H1 (cell line): Measurements from ENCODE around the gene PLXND1. TPM values are rescaled to one million over a fixed set of nuclear protein-coding genes. Genes with fewer than 3 reads are reported as not detected.

ENCODE experiments used
- CTCF ChIA-PET: fragments of 300-600 bp; sonication (Branson Sonifier 250); formaldehyde crosslinking; loops from one replicate; lab custom pipeline; 2021; ENCODE audit not compliant: partially characterized antibody; lab: Charles Lee
- POLR2A ChIA-PET: fragments of 300-600 bp; sonication (Branson Sonifier 250); formaldehyde crosslinking; loops from one replicate; lab custom pipeline; 2021; ENCODE audit warnings: inconsistent platforms; ENCODE audit not compliant: partially characterized antibody; lab: Charles Lee
- DNase-seq, 2 experiments: peaks; one replicate each; pipeline versions ENCODE4 v3.0.0 to v3.0.0-alpha.2; 2010 to 2022; ENCODE audit warnings: low spot score in 2 of 2, low read depth in 1 of 2, mixed read lengths in 1 of 2
- FAIRE-seq: peaks from 2 replicates; lab custom pipeline; 2011; peaks lifted over from hg19 to GRCh38; lab: Jason Lieb, UNC
- H2AFZ ChIP-seq: 2 replicates; pipeline ENCODE4 v1.8.1; 2012; ENCODE audit warnings: low read length, inconsistent platforms
- H2AK5ac ChIP-seq: 2 replicates; pipeline ENCODE4 v1.6.1; 2013; ENCODE audit warnings: low read depth, low read length
- H2BK120ac ChIP-seq: replicated peaks from 2 replicates; pipeline ENCODE3; 2013; ENCODE audit warnings: low read depth, low read length, inconsistent platforms
- H2BK12ac ChIP-seq: 2 replicates; pipeline ENCODE4 v1.6.1; 2013; ENCODE audit warnings: low read depth, low read length
- H2BK15ac ChIP-seq: 2 replicates; pipeline ENCODE4 v1.6.1; 2013; ENCODE audit warnings: low read length
- H2BK20ac ChIP-seq: 2 replicates; pipeline ENCODE4 v1.6.1; 2013; ENCODE audit warnings: low read length
- H2BK5ac ChIP-seq: 2 replicates; pipeline ENCODE4 v1.6.1; 2013; ENCODE audit warnings: low read depth, low read length
- H3K14ac ChIP-seq: 2 replicates; pipeline ENCODE4 v1.6.1; 2013; ENCODE audit warnings: inconsistent platforms; ENCODE audit not compliant: insufficient read length
- H3K18ac ChIP-seq: 2 replicates; pipeline ENCODE4 v1.6.1; 2013; ENCODE audit warnings: low read length; ENCODE audit errors: extremely low read depth
- H3K23ac ChIP-seq: 2 replicates; pipeline ENCODE4 v1.6.1; 2013; ENCODE audit warnings: inconsistent platforms; ENCODE audit not compliant: insufficient read length
- H3K23me2 ChIP-seq: 2 replicates; pipeline ENCODE4 v1.6.1; 2013; ENCODE audit warnings: low read depth, low read length
- H3K27ac ChIP-seq: 2 replicates; pipeline ENCODE4 v1.6.1; 2011; ENCODE audit warnings: low read depth, low read length, inconsistent platforms
- H3K27me3 ChIP-seq, 4 experiments: replicated peaks in 1 of 4; 1 replicate in 1 of 4; 2 replicates in 3 of 4; pipeline versions ENCODE4 v1.6.1 to v1.8.1; 2011 to 2013; ENCODE audit warnings: low read length in 3 of 4, mild to moderate bottlenecking in 3 of 4, inconsistent platforms in 2 of 4, mixed read lengths in 2 of 4, moderate library complexity in 1 of 4; ENCODE audit not compliant: control insufficient read depth in 3 of 4, insufficient read depth in 3 of 4; ENCODE audit errors: extremely low read depth in 1 of 4
- H3K36me3 ChIP-seq, 4 experiments: 2 replicates each; pipeline versions ENCODE4 v1.6.1 to v1.8.1; 2011 to 2013; ENCODE audit warnings: mild to moderate bottlenecking in 4 of 4, low read length in 3 of 4, moderate library complexity in 2 of 4, control low read depth in 1 of 4, inconsistent platforms in 1 of 4; ENCODE audit not compliant: insufficient read depth in 4 of 4, control insufficient read depth in 2 of 4
- H3K4ac ChIP-seq: replicated peaks from 2 replicates; pipeline ENCODE3; 2013; ENCODE audit warnings: low read length, low read depth, mixed read lengths, inconsistent platforms; ENCODE audit not compliant: insufficient read length
- H3K4me1 ChIP-seq, 4 experiments: replicated peaks in 1 of 4; 1 replicate in 1 of 4; 2 replicates in 3 of 4; pipeline versions ENCODE4 v1.6.1 to v1.8.1; 2011 to 2013; ENCODE audit warnings: low read length in 3 of 4, inconsistent platforms in 2 of 4, mixed read lengths in 1 of 4; ENCODE audit not compliant: insufficient read depth in 4 of 4, control insufficient read depth in 3 of 4
- H3K4me2 ChIP-seq, 2 experiments: 2 replicates each; pipeline versions ENCODE4 v1.6.1 to v1.8.1; 2011 to 2013; ENCODE audit warnings: low read depth in 2 of 2, low read length in 2 of 2, control low read depth in 1 of 2, inconsistent platforms in 1 of 2, mild to moderate bottlenecking in 1 of 2; ENCODE audit not compliant: insufficient read depth in 1 of 2
- H3K4me3 ChIP-seq, 4 experiments: fragments of 200-600, 300-600 bp in 1 of 4; sonication (generic), shearing (Covaris generic), sonication (Bioruptor Twin) in 1 of 4; 2 replicates each; pipeline versions ENCODE4 v1.5.1 to v1.8.1; 2011 to 2016; ENCODE audit warnings: low read length in 4 of 4, low read depth in 3 of 4, control low read depth in 2 of 4, inconsistent platforms in 2 of 4, mild to moderate bottlenecking in 2 of 4, mixed read lengths in 1 of 4, moderate library complexity in 1 of 4; ENCODE audit not compliant: insufficient read depth in 2 of 4; ENCODE audit errors: extremely low read depth in 1 of 4
- H3K56ac ChIP-seq: replicated peaks from 2 replicates; pipeline ENCODE3; 2013; ENCODE audit warnings: low read depth, mild to moderate bottlenecking, mixed read lengths, low read length, inconsistent platforms; ENCODE audit not compliant: insufficient read length
- H3K79me1 ChIP-seq: 2 replicates; pipeline ENCODE4 v1.6.1; 2013; ENCODE audit warnings: low read depth, low read length, control low read depth
- H3K79me2 ChIP-seq, 2 experiments: 2 replicates each; pipeline versions ENCODE4 v1.6.1 to v1.8.1; 2012 to 2013; ENCODE audit warnings: low read length in 2 of 2, mild to moderate bottlenecking in 2 of 2, inconsistent platforms in 1 of 2; ENCODE audit not compliant: insufficient read depth in 2 of 2, control insufficient read depth in 1 of 2
- H3K9ac ChIP-seq, 4 experiments: replicated peaks in 1 of 4; 1 replicate in 1 of 4; 2 replicates in 3 of 4; pipeline versions ENCODE4 v1.6.1 to v1.8.1; 2011 to 2013; ENCODE audit warnings: low read depth in 3 of 4, low read length in 3 of 4, control low read depth in 2 of 4, mild to moderate bottlenecking in 2 of 4, moderate library complexity in 2 of 4, inconsistent platforms in 1 of 4; ENCODE audit errors: extremely low read depth in 1 of 4
- H3K9me3 ChIP-seq, 2 experiments: 2 replicates each; pipeline versions ENCODE4 v1.6.1 to v1.8.1; 2012 to 2013; ENCODE audit warnings: mild to moderate bottlenecking in 2 of 2, moderate library complexity in 2 of 2, control low read depth in 1 of 2, inconsistent platforms in 1 of 2, low read depth in 1 of 2, low read length in 1 of 2, mixed read lengths in 1 of 2; ENCODE audit not compliant: insufficient read depth in 2 of 2
- H4K20me1 ChIP-seq, 2 experiments: replicated peaks in 1 of 2; 2 replicates each; pipeline versions ENCODE3 to v1.8.1; 2011 to 2013; ENCODE audit warnings: inconsistent platforms in 2 of 2, low read length in 2 of 2, mild to moderate bottlenecking in 1 of 2; ENCODE audit not compliant: insufficient read depth in 2 of 2, control insufficient read depth in 1 of 2
- H4K5ac ChIP-seq: 2 replicates; pipeline ENCODE4 v1.6.1; 2013; ENCODE audit warnings: low read length, low read depth, mixed read lengths, inconsistent platforms; ENCODE audit not compliant: insufficient read length
- H4K8ac ChIP-seq: 2 replicates; pipeline ENCODE4 v1.8.0; 2013; ENCODE audit warnings: mild to moderate bottlenecking, moderate library complexity, low read length, inconsistent platforms; ENCODE audit not compliant: insufficient read depth; ENCODE audit errors: extremely low read depth
- H4K91ac ChIP-seq: replicated peaks from 2 replicates; pipeline ENCODE3; 2013; ENCODE audit warnings: low read length, mixed read lengths, inconsistent platforms; ENCODE audit not compliant: insufficient read length
- ASH2L ChIP-seq: fragments of 200-600, 300-600 bp; sonication (generic); IDR thresholded peaks from one replicate; pipeline ENCODE4 v1.7.1; 2017; ENCODE audit warnings: low read length
- EGR1 ChIP-seq: IDR thresholded peaks from 2 replicates; pipeline ENCODE4 v1.6.1; 2011; ENCODE audit warnings: low read depth, low read length, borderline replicate concordance
- POLR2A ChIP-seq, 2 experiments: IDR thresholded peaks; 1 replicate in 1 of 2; 2 replicates in 1 of 2; pipeline ENCODE4 v1.6.1; 2011; ENCODE audit warnings: low read depth in 2 of 2, low read length in 2 of 2, mild to moderate bottlenecking in 2 of 2; ENCODE audit errors: control extremely low read depth in 1 of 2
- SIN3A ChIP-seq, 2 experiments: IDR thresholded peaks in 1 of 2; conservative IDR thresholded peaks in 1 of 2; 2 replicates each; pipeline ENCODE4 v1.6.1; 2011 to 2012; ENCODE audit warnings: low read length in 2 of 2, improper control_type of control experiment in 1 of 2, low read depth in 1 of 2, mild to moderate bottlenecking in 1 of 2
- SP2 ChIP-seq: IDR thresholded peaks from 2 replicates; pipeline ENCODE4 v1.6.1; 2012; ENCODE audit warnings: mild to moderate bottlenecking, low read length, inconsistent platforms
- SUZ12 ChIP-seq: fragments of 200-600 bp; sonication (generic); IDR thresholded peaks from 2 replicates; pipeline ENCODE4 v1.6.1; 2012; ENCODE audit warnings: mild to moderate bottlenecking, inconsistent platforms, low read length, moderate library complexity, mixed read lengths
- WGBS, 2 experiments: shearing (Covaris generic) in 1 of 2; methylation state at CpG; one replicate each; pipeline versions ENCODE4 v1.1.6 to v1.1.7; 2013 to 2015; ENCODE audit warnings: low lambda C conversion rate in 2 of 2, mixed read lengths in 2 of 2, inconsistent platforms in 1 of 2, low coverage in 1 of 2, missing lambda C conversion rate in 1 of 2; ENCODE audit not compliant: insufficient replicate concordance in 2 of 2, insufficient coverage in 1 of 2, insufficient read length in 1 of 2; ENCODE audit errors: extremely low coverage in 1 of 2, missing lambda C conversion rate in 1 of 2; 5-methylcytosine and 5-hydroxymethylcytosine counted together
- polyA plus RNA-seq, 7 experiments: library from polyadenylated mRNA; depleted of rRNA in 3 of 7; stranded (reverse) in 5 of 7; unstranded in 2 of 7; fragments of >200 nt in 5 of 7; fragments of 200-250 nt in 2 of 7; gene quantifications; 1 replicate in 5 of 7; 2 replicates in 1 of 7; 4 replicates in 1 of 7; pipeline versions ENCODE4 v1.2.1 to v1.2.3, GENCODE V29; 2011 to 2013; ENCODE audit warnings: missing spikeins in 2 of 7, mixed read lengths in 2 of 7
- total RNA-seq: library from RNA; stranded (reverse); fragmentation: NEBNext Ultra II Directional; extraction: Animal tissue kit (Norgen Biotek cat#: 25700); gene quantifications from 2 replicates; pipeline ENCODE4 v1.2.1, GENCODE V29; 2021

Gene PLXND1
- total and polyA plus RNA-seq, 2 of the 8 experiments (the other 6 are each of a cell fraction or from before 2014, with no cell fraction given), result 17.7 to 66.4 TPM

- H4K5ac ChIP-seq, result no peak overlapping the region
- H3K23ac ChIP-seq, result no peak overlapping the region
- ChIA-PET CTCF (interaction anchor here (1.0 to 2.1 kb wide), 7 partner anchors 9 to 88 kb away, joined by 3 to 9 read pairs (median 4); partner anchors contain the start of gene PLXND1), POLR2A (interaction anchor here (1.1 to 2.8 kb wide), 2 partner anchors 9 to 31 kb away, joined by 3 to 12 read pairs; partner anchors contain the start of gene RHO)
- H3K27ac ChIP-seq, result no peak overlapping the region
- no peaks in the 10 kb centered on the region for H3K27me3 ChIP-seq
- H4K20me1 ChIP-seq, result no peaks in the 10 kb centered on the region
- no peak overlapping the region for H3K4me3 ChIP-seq
- no peak overlapping the region for H2BK15ac ChIP-seq
- no peaks in the 10 kb centered on the region for H3K9me3 ChIP-seq
- no peaks in the 10 kb centered on the region for H3K23me2 ChIP-seq
- no peak overlapping the region for H3K4me2 ChIP-seq
- no peaks in the 10 kb centered on the region; a peak in 2 of 8 replicates for H3K36me3 ChIP-seq
- WGBS, 2 experiments, result 89% methylated on average over 8 of the region's 8 CpGs; no CpG with 5 or more reads in 1 of the 2 experiments
- H3K18ac ChIP-seq, result no peak overlapping the region
- H4K8ac ChIP-seq, result no peak overlapping the region
- no peak overlapping the region for H2BK20ac ChIP-seq
- no peak overlapping the region for H2BK120ac ChIP-seq
- no peaks in the 10 kb centered on the region for H3K79me2 ChIP-seq
- H3K9ac ChIP-seq, result no peak overlapping the region
- H2BK12ac ChIP-seq, result no peak overlapping the region
- no peak overlapping the region for H2AK5ac ChIP-seq
- H2BK5ac ChIP-seq, result no peak overlapping the region
- H2AFZ ChIP-seq, result no peak overlapping the region
- H3K79me1 ChIP-seq, result no peaks in the 10 kb centered on the region
- DNase-seq, result no peak
- H3K4me1 ChIP-seq, result no peaks in the 10 kb centered on the region; a peak in 1 of 7 replicates
- no peak for FAIRE-seq
- H4K91ac ChIP-seq, result no peak overlapping the region
- no peak overlapping the region for H3K56ac ChIP-seq
- H3K4ac ChIP-seq, result no peak overlapping the region
- H3K14ac ChIP-seq, result no peak overlapping the region
- TF ChIP-seq SUZ12 (no peak), EGR1 (no peak), ASH2L (no peak), SP2 (no peak), POLR2A (IDR thresholded peaks at IDR 0.05; ENCODE audit: control extremely low read depth in 1 of 2, low read depth in 2 of 2, low read length in 2 of 2) (no peak), SIN3A (conservative IDR thresholded peaks at IDR 0.05 in 1 of 2, IDR thresholded peaks at IDR 0.05 in 1 of 2; ENCODE audit: low read depth in 1 of 2, low read length in 2 of 2) (no peak)
These were observed 88.4 kb downstream of the PLXND1 start for GRCh38 chr3:129518038-129518561.
